ENCODE measurements around the gene CSF3.

Gene CSF3, protein sequence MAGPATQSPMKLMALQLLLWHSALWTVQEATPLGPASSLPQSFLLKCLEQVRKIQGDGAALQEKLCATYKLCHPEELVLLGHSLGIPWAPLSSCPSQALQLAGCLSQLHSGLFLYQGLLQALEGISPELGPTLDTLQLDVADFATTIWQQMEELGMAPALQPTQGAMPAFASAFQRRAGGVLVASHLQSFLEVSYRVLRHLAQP

DNA sequence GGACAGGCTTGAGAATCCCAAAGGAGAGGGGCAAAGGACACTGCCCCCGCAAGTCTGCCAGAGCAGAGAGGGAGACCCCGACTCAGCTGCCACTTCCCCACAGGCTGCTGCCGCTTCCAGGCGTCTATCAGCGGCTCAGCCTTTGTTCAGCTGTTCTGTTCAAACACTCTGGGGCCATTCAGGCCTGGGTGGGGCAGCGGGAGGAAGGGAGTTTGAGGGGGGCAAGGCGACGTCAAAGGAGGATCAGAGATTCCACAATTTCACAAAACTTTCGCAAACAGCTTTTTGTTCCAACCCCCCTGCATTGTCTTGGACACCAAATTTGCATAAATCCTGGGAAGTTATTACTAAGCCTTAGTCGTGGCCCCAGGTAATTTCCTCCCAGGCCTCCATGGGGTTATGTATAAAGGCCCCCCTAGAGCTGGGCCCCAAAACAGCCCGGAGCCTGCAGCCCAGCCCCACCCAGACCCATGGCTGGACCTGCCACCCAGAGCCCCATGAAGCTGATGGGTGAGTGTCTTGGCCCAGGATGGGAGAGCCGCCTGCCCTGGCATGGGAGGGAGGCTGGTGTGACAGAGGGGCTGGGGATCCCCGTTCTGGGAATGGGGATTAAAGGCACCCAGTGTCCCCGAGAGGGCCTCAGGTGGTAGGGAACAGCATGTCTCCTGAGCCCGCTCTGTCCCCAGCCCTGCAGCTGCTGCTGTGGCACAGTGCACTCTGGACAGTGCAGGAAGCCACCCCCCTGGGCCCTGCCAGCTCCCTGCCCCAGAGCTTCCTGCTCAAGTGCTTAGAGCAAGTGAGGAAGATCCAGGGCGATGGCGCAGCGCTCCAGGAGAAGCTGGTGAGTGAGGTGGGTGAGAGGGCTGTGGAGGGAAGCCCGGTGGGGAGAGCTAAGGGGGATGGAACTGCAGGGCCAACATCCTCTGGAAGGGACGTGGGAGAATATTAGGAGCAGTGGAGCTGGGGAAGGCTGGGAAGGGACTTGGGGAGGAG is at the start of gene CSF3:
TSS of gene CSF3 (plus strand) at position 436 of the 993 bp plus-strand sequence. CDS start at position 471, 35 bp downstream.
- DNase-seq = no peak

DNA sequence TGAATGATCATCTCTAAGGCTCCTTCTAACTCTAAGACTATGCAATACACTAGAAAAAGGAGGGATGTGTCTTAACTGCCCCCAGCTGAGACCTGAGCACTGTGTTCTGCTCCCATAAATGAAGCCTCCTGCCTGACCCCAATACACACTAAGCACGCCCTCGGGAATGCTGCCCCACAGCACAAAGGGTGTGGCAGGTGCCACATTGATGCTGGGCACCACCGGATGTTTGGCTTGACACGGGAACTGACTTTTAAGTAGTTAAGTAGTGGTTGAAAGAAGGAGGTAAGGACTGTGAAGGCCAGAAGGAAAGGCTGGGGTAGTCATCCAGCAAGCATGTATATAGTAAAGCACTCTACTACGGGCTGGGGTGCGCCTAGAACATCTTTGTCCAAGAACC is 48.5 kb upstream of the CSF3 start:
- DNase-seq = no peak

DNA sequence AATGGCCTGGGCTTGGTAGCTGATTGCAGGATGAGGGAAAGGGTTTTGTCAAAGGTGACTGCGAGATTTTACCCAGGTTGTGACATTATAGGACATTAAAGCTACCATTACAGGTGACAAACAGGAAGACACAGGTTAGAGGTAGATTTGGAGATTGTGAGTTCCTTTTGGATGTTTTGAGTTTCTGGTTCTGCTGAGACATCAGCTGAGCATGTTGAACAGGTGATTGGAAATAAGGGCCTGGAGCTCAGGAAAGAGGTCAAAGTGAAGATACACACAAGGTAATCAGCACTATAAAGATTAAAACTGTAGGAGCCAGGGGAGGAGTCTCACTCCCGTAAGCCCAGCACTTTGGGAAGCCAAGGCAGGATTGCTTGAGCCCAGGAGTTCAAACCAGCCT is 46.5 kb upstream of the CSF3 start:
- DNase-seq = no peak

DNA sequence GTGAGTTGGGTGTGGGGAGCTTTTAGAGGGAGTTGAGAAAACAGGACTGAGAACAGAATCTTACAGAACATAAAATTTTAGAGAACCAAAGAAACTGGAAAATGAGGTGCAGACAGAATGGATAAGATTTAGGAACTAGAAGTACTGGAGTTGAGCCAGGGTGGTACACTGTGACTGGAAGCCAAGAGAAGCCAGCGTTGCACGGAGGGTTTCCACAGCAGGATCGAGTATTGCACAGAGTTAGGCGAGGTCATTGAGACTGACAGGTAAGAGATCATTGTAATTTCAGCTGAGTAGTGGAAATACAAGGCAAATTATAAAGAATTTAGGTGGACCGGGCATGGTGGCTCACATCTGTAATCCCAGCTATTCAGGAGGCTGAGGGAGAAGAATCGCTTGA is 45.9 kb upstream of the CSF3 start:
- DNase-seq = no peak

DNA sequence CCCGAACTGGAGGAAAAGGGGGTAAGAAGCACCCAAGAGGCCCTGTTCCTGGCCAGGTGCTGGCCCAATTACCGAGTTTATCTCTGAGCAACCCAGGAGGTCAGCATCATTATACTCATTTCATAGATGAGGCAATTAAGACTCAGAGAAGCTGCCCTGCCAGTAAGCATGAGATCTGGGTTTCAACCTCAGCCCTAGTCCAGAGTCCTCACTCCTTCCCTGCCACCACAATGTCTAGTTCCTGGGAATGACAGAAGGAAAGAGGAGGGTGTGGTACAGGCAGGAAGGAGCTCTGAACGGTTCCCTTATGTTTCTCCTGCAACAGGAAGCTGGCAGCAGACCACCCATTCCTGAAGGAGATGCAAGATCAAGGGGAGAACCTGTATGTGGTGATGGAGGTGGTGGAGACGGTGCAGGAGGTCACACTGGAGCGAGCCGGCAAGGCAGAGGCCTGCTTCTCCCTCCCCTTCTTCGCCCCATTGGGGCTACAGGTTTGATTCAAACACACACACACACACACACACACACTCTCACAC is 45.0 kb upstream of the CSF3 start:
- no peak for DNase-seq

DNA sequence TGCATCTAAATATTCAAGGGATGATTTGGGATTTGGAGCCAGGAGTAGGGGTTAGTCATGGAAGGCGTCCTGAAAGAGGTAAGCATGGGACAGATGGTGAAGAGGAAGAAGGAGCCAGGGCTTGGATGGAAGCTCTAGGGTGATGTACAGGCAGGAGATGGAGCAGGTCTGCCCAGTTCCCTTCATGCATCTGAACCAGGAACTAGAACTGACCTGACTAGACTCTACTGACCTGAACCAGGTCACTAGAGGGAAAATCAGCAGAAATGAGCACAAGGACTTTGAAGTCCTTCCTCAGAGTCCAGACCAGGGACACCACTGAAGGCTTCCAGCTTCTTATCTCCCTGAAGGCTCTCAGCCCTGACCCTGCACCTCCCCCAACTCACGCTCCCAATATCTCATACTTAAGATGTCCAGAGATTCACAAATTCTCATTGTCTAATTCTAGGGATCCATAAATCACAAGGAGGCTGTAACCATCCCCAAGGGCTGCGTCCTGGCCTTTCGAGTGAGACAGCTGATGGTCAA is 44.1 kb upstream of the CSF3 start:
- DNase-seq = no peak

DNA sequence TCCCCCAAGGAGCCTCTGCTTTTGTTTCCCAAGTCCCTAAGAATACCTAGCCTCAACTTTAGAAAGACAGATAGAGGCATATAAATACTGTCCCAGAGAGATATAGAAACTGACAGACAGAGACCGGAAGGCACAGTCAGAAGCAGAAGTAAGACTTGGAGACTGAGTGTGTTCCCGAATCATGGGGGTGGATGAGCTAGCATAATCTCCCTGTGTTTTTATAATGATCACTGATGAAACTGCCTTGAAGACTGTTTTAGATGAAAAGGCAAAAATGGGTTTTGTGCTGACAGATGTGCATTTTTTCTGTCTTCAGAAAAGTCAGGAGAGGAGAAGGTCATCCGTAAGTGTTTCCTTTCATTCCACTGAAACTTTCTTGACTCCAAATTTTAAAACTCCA is 43.0 kb upstream of the CSF3 start:
- no peak for DNase-seq

DNA sequence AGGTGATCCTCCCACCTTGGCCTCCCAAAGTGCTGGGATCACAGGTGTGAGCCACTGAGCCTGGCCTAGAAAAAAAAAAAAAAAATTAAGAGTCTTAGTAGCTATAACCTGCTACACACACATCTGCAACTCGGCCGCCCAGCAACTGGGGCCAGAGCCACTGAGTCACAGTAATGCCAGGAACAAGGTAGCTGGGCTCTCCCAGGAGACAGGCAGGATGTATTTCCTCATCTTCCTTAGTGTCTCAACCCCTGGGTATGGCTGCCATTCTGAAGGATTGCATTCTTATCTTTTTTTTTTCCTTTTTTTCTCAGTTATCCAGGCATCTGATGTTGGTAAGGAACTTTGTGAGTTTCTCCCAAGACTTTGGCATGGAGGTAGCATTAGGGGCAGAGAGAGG is 41.7 kb upstream of the CSF3 start:
- DNase-seq = no peak

DNA sequence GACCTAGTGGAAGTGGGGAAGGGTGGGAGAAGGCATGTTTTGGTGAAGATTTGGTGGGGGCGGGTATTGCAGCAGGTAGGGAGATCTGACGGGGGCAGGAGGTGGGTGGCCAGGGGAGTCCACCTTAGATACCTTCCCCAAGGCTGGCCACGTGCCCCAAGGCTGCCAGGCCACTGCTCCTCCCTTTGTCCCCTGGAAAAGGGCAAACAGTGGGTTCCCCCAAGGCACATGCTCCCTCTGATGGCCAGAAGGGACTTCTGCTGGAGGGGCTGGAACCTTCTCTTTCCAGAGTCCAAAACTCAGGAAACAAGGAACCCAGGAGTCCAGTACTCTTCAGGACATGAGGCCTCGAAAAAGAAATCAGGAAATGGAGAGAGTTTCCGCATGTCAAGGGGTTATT is 40.8 kb upstream of the CSF3 start:
- no peak for DNase-seq

DNA sequence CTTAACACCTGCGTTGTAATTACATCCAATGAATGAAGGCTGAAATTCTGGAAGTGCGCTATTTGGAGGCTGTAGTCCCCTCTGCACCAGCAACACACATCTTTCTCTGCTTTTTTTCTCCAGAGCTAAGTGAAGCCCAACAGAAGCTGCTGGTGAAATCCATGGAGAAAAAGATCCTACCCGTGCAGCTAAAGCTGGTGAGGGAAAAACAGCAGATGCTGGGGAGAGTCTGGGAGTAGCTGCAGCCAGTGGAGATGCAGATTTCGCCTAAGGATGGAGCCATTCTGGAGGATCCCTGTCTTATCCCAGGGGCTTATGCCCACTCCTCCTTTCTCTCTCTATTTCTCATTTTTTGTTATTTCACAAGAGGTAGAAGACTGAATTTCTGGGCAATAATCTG is 39.4 kb upstream of the CSF3 start:
- no peak for DNase-seq

DNA sequence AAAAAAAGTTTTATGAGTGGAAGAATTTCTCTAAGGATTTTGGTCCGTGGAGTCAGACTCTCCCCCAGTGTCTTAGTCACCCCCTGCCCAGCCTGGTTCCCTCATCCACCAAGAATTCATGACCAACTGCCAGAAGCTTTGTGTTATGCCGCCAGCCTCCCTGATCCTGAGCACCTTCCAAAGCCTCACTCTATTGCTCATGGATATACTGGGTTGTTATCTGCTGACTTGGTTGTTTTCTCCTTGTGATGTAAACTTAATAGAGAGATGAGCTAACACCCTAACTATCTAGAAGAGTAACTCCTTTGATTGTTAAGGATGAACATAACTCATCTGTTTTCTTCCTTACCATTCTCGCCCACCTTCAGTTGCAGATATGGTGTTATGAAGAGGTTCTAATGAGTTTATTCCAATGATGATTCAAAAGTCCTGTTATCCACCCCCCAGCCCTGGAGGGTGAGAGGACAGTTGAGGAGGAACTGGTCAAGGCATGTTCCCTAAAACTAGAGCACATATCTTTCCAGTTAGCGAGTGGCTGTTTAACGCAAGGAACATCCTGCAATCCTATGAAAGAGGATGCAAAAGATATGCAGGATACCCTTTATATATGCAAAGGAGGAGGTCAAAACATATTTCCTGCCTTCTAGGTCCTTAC is 36.1 kb upstream of the CSF3 start:
- no peak for DNase-seq

DNA sequence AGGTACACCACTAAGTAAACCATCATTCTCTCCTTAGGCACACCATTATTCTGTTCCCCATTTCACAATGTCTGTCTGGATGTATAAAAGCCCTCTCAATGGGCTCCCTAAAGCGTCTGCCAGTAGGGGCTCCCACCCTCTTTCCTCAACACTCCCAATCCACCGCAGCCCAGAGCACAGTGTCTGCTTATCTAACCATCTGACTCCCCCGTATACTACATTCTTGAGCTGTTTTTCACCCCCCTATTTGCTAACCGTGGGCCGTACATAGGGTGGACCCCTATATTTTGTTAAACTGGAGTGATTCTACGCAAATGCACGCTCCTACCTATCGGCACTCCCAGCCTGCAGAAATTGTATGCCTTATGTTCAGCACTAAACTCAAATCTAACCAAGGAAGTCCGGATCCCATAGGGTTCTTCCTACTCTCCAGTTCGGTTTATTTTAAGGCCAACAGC is 35.3 kb upstream of the CSF3 start:
- DNase-seq = peak; percentile 31

DNA sequence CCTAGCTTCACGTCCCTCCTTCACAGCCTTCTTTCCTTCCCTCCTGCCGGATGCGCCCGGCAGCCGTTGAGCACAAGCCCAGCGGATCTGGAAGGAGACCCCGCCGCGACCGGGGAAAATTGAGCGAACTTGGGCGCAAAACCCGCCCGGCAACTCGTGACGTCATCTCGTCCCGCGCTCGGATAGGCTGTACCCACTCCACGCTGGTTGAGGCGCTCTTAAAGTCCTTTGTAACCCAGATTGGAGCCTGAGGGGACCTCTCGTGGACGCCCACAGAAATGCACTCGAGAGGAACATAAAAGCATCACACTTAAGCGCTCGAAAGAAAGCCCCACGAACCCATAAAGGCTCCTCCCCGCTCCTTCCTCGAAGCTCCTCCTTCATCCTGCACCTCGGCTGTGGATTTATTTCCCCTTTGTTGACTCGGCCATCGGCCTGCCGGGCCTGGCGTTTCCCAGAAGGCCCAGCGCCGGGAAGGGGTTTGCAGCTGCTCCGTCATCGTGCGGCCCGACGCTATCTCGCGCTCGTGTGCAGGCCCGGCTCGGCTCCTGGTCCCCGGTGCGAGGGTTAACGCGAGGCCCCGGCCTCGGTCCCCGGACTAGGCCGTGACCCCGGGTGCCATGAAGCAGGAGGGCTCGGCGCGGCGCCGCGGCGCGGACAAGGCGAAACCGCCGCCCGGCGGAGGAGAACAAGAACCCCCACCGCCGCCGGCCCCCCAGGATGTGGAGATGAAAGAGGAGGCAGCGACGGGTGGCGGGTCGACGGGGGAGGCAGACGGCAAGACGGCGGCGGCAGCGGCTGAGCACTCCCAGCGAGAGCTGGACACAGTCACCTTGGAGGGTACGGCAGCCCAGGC is 34.7 kb upstream of the CSF3 start, which contains the start of gene PSMD3:
TSS of gene PSMD3 (plus strand) at position 457 of the 856 bp plus-strand sequence. CDS start at position 621, 164 bp downstream.
- peak; percentile 99 for DNase-seq

DNA sequence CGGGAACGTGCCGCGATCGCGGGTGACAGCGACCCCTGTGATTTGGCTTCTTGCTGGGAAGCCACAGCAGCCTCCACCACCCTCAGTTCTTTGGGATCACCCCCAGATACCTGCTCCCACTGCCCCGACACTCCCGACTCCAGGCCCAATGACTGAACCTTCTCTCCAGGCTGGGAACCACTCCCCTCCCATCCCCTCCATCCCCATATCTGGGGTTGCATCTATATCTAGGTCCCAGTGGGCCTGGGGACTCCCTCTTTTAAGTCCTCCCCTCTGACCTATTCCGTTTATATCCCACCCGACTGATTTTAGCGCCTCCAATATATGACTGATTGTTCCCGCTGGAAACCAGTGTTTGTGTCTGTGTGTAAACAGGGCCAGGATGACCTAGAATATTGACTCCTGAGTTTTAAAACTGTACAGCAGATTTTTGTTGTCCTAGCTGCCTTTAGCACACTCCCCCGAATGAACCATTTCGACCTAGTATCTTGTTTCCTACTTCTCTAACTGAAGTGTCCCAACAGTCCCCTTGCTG is 34.0 kb upstream of the CSF3 start:
- DNase-seq = no peak

DNA sequence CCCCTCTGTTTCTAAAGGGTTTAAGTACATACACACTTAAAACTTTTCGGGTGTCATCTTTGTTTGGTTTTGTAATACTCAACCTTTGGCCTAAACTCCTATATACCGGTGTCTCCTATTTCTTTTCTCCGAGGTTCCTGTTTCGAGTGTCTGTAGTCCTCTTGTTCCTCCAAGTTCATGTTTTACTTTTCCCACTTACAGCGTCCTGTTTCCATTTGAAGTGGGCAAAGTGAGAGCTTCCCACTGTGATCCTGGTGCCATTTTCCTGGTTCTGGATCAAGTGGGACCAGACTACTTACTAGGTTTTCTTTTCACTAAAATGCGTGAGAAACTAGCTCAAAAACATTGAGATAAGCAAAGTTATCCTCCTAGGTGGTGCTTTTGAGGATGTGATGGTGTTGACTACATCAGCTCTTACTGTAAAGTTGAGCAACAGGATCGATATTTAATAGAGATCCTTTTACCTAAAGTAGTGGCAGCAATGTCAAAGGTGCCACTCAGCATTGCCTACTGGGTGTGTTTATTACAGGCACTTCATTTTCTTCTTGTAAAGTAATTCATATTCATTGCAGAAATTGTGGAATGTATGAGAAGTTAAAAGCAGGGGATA is 33.4 kb upstream of the CSF3 start:
- no peak for DNase-seq

DNA sequence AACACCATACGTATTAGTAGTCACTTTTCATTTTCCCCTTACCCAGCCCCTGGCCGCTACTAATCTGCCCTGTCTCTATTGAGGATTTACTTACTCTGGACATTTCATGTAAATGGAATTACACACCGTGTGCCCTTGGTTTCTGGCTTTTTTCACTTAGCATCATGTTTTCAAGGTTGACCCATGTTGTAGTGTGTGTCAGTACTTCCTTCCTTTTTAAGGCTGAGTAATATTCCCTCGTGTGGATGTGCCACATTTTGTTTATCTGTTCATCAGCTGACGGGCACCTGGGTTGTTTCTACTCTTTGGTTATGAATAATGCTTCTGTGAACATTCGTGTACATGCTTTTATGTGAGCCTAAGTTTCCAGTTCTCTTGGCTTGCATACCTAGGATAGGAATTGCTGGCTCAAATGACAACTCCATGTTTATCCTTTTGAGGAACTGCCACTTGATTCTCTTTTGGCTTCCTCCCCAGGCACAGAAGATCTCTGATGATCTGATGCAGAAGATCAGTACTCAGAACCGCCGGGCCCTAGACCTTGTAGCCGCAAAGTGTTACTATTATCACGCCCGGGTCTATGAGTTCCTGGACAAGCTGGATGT is 26.9 kb upstream of the CSF3 start:
- no peak for DNase-seq

DNA sequence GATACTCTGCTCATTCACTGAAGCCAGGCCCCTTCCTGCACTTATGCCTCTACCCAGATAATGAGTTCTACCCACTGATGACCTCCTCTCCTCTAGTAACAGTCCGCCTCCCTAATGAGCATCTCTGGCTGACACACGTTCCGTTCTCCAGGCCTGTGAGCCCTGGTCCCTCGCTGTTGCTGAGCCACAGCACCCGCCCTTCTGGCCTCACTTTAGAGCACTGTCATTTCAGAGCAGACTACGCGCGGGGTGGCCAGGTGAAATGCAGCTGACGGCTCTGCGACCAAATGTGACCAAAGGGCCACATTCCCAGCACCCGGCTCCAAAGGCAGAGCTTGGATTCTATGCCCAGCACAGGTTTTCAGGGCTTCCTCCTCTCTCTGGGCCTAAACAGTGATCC is 20.8 kb upstream of the CSF3 start:
- no peak for DNase-seq

DNA sequence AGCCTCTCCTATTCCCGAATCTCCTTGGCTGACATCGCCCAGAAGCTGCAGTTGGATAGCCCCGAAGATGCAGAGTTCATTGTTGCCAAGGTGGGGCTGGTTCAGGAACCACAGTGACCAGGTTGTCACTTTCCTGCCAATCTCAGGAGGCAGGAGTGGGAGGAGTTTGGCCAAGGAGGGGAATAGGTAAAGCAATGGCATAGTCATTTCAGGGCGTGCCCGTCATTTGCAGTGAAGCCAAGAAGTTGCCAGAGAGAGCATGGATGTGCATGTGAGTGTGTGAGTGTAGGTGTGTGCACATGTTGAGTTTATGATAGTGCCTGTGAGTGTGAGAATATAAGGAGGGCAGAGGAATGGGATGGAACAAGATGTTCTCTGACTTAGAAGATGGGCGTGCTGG is 19.8 kb upstream of the CSF3 start:
- DNase-seq = no peak

DNA sequence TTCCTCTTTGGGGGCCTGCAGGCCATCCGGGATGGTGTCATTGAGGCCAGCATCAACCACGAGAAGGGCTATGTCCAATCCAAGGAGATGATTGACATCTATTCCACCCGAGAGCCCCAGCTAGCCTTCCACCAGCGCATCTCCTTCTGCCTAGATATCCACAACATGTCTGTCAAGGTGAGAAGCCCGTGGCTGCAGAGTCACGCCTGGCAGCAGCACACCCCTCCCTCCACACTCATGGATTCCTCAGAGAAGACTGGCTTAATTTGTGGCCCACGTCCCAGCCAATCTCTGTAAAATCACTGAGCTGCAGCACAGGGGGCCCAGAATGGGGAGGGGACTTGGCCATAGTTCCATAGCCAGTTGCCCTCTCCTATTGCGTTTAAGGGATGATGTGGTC is 19.1 kb upstream of the CSF3 start:
- no peak for DNase-seq

DNA sequence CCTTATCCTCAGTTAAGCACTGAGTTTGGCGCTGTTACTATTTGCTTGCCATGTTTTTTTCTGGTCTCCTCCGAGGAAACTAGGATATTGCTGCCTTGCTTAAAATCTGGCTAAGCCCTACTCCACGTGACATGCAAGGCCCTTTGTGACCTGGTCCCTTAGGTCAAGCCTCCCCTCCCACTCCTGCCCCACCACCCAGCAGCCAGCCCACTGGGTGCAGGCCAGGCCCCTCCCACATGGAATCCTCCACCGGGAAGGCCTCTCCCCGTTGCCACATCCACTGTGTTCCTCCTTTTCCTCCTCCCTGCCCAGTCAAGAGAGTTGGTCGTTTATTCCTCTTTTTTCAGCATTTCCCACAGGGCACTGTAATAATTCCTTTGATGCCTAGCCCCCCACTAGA is 18.4 kb upstream of the CSF3 start:
- no peak for DNase-seq

DNA sequence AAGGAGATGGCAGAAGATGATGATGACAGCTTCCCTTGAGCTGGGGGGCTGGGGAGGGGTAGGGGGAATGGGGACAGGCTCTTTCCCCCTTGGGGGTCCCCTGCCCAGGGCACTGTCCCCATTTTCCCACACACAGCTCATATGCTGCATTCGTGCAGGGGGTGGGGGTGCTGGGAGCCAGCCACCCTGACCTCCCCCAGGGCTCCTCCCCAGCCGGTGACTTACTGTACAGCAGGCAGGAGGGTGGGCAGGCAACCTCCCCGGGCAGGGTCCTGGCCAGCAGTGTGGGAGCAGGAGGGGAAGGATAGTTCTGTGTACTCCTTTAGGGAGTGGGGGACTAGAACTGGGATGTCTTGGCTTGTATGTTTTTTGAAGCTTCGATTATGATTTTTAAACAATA is 17.7 kb upstream of the CSF3 start:
- no peak for DNase-seq
